Esophagus muscularis mucosa (tissue), 4 donors: ENCODE measurements around the gene CALHM5.

Experiments used
- CTCF ChIP-seq, 3 experiments: fragments of 200-600 bp in 2 of 3; fragments of 450-650 bp in 1 of 3; sonication (generic) in 2 of 3; IDR thresholded peaks; one replicate each; pipeline ENCODE4 v1.5.1; 2017 to 2019; ENCODE audit warnings: antibody characterized with exemption in 3 of 3, mild to moderate bottlenecking in 2 of 3, moderate library complexity in 1 of 3
- EP300 ChIP-seq: sonication (generic); formaldehyde crosslinking; IDR thresholded peaks from one replicate; pipeline ENCODE4 v1.6.1; 2017; ENCODE audit warnings: antibody characterized with exemption
- POLR2A ChIP-seq: fragments of 450-650 bp; IDR thresholded peaks from one replicate; pipeline ENCODE4 v1.6.1; 2017; ENCODE audit warnings: antibody characterized with exemption, moderate library complexity, mild to moderate bottlenecking, low read depth
- POLR2AphosphoS5 ChIP-seq, 2 donors: sonication (generic); formaldehyde crosslinking; IDR thresholded peaks; one replicate each; pipeline ENCODE4 v1.6.1; 2017; ENCODE audit warnings: antibody characterized with exemption in 2 of 2

GRCh38 chr6:116543149-116543548, 31.7 kb downstream of the CALHM5 start:
- TF ChIP-seq POLR2AphosphoS5 (IDR thresholded peaks at IDR 0.05) (no peak), POLR2A (no peak), CTCF (IDR thresholded peaks at IDR 0.05) (no peak), EP300 (no peak)
